ENCODE data around the gene TJP3.
"Not testable (repeated sequence)": the region's sequence is repeated elsewhere in the genome, so short reads cannot be mapped to it uniquely, and the experiment has no call there.

Gene TJP3

DNA sequence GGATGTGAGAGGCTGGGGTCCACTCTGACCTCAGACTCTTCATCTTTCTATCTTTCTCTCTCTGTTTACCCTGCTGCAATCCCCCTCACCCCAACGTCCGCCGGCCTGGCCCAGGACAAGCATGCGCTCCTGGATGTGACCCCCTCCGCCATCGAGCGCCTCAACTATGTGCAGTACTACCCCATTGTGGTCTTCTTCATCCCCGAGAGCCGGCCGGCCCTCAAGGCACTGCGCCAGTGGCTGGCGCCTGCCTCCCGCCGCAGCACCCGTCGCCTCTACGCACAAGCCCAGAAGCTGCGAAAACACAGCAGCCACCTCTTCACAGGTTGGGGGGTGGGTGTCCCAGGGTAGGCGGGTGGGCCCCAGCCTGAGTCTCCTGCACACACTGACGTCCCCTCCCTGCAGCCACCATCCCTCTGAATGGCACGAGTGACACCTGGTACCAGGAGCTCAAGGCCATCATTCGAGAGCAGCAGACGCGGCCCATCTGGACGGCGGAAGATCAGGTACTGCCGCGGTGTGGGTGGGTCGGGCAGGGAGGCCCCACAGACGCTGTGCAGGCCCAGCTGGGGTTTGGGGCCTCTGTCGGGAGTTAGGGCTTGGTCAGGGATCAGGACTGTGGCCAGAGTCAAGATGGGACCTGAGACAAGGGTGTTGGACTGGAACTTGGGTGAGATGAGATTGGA, 38.3 kb downstream of the TJP3 start:
- DNase-seq = no peak

DNA sequence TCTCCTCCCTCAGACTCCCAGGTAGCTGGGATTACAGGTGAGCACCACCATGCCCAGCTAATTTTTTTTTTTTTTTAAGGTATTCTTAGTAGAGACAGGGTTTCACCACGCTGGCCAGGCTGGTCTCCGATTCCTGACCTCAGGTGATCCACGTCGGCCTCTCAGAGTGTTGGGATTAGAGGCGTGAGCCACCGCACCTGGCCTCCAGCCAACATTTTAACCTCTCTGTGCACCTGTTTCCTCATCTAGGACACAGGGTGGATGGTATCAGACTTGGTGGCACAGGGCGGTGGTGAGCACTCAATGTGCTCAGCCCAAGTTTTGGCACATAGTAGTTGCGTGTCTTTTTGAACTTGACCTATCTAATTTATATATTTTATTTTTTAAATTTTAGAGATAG, 40.8 kb downstream of the TJP3 start:
- DNase-seq = no peak

DNA sequence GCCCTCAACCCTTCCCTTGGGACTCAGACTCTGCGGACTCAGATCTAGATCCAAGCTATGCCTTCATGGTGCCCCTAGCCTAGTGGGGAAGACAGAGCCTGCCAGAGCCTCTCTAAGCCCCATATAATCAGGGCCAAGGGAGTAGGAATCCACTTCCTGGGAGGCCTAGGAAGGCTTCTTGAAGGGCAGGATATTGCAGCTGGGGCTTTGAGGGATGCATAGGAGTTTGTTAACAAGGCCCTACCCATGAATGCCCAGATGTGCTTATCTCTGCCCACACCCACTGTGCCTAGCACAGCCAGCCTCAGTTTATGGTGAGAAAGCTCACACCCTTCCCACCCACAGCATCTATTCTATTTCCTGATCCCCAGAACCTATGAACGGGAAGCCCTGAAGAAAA, 42.0 kb downstream of the TJP3 start:
- no peak for DNase-seq

DNA sequence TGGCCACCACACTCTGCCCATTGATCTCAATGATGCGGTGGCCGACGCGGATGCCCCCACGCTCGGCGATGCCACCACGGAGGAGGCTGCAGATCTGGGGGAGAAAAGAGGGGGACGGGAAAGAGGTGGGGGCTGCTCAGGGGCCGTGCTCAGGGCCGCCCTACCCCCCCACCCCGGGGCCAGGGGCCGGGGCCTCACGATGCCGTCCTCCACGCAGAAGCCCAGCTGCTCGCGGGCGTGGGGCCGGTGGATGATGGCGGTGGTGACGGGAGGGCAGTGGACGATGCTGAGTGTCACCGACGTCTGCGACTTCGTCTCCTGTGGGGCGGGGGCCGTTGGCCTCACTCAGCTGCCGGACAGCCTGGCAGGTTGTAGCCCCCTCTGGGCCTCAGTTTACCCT, 43.1 kb downstream of the TJP3 start:
- DNase-seq = no peak

DNA sequence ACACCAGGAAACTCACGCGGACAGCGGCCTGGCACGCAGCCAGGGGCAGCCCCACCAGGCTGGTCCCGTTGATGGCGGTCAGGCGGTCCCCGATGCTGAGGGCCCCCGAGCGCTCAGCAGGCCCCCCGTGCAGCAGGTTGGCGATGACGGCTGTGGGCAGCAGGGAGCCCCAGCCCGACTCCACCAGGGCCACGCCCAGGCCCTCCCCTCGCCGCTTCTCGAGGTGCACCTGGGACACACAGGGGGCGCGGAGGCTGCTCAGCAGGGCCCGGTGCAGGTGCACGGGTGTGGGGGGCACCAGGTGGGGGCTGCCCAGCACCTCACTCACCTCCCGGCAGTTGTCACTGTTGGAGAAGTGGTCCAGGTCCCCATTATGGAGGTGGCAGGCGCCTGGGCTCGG, 44.3 kb downstream of the TJP3 start:
- no peak for DNase-seq

DNA sequence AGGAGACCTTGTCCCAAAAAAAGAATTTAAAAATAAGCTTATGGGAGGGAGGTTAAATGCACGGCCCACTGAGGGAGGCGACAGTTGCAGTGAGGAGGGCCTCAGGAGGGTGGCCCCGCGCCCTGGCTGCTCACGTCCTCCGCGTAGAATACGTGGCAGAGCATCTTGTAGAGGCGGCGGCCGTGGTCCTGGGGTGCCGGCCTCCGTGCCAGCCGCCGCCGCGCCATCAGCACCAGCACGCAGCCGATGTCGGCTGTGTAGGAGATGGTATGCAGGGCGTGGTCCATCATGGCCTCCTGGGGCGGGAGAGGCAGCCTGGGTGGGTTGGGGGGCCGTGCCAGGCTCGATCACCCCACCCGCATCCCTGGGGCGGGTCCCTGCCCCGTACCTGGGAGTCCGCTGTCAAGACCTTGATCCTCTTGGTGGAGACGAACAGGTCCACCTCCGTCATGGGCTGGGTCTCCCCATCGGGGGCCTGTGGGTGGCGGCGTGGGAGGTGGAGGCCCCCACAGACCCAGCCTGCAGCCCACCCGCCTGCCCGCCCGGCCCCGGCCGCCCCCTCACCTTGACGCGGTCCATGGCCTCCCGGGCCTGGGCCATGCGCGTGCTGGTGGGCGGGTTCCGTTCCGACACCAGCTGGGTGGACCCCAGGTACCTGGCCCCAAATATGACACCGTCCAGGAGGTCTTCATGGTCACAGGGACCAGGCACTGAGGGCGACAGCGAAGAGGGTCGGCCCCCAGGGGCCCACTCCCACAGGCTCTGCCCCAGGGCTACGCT, 45.6 kb downstream of the TJP3 start:
- no peak for DNase-seq

DNA sequence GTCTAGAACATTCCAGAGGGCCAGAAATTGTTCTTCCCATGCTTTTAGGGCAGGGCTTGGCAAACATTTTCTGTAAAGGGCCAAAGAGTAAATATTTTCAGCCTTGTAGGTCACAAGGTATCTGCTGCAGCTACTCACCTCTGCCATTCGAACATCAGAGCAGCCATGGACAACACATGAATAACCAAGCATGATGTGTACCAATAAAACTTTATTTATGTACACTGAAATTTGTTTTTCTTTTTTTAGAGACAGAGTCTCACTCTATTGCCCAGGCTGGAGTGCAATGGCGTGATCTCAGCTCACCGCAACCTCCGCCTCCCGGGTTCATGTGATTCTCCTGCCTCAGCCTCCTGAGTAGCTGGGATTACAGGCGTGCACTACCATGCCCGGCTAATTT, 49.5 kb downstream of the TJP3 start:
- not testable (repeated sequence) for DNase-seq

DNA sequence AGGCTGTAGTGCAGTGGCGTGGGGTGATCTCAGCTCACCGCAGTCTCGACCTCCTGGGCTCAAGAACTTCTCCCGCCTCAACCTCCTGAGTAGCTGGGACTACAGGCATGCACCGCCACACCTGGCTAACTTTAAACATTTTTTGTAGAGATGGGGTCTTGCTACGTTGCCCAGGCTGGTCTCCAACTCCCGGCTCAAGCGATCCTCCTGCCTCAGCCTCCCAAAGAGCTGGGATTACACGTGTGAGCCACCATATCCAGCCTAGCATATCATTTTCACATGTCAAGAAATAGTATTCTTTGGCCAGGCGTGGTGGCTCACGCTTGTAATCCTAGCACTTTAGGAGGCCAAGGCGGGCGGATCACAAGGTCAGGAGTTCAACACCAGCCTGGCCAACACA, 50.1 kb downstream of the TJP3 start:
- DNase-seq = not testable (repeated sequence)

DNA sequence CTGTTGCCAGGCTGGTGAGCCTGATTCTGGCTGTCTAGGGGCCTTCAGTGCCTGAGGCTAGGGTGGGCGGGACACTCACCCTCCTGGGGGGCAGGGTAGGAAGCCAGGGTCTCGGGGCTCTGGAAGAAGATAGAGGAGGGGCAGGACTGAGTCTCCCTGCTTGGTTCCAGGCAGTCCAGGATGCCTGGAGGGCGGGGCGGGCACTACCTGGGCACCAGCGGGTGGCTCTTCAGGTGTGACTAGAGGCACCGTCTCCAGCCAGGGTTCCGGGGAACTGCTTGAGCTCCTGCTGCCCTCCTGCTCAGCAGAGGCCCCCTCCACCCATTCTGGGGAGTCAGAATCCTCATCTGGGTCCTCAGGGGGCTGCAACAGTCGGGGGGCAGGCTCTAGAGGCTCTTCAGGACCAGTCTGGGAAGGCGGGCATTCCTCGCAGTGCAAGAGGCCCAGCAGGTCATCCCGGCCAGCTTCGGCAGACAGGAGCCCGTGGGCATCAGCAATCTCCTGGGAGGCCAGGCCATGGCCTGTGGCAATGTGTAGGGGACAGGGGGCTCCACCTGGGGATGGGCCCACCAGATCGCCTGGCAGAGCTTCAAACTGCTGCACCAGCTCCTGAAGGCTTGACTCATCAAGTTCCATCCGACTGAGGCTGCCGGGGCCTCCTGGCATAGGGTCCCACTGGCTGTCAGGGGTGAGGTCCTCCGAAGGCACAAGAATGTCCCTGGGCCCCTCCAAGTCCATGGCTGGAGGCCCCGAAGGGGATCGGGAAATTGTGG, 51.5 kb downstream of the TJP3 start:
- no peak for DNase-seq

DNA sequence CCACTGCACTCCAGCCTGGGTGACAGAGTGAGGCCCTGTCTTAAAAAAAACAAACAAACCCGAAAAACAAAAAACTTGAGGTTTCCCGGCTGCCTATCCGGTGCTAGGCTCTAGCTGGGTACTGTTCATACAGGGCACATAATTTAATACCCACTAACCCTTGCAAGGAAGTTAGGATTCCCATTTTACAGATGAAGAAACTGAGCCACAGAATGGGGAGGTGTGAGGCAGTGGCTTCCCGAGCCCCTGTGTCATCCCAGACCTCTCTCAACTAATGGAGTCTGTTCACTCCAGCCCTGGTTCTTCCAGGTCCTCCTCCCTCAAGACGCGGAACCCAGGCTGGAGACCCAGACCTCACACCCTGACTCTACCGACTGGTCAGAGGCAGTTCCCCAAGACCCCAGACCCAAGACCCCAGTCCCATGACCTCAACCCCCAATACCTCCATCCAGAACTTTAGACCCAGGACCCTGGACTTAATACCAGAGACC, 52.7 kb downstream of the TJP3 start:
- no peak for DNase-seq

DNA sequence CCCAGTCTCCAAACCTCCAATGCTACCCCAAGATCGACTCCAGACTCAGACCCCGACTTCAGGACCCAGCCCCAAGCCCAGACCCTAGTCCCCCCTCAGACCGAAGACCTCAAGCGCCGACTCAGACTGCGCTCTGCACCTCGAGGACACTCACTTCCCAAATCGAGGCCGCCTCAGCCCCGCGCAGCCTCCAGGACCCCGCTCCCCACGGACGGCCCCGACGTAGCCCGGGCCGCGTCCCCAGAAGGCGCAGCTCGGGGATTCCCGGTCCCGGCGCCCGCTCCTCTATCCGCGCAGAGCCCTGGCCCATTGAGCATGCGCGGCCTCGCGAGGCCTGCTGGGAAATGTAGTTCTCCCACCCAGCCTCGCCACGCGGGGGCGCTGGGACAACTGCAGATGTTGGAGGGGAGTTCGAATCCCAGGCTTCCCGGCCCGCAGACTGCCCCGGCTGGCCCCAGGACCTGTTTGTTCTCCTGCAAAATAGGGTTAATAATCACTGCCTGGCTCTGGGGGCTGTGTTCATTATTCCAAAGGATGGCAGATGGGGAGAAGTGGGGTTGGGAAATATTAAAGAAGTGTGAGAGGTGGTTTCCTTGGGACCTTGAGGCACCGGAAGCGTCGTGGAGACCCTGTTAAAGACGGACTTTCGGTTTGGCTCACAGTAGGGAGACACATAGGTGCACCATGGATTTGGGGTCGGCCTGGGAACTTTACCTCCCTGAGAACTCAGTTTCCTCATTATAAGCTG, 53.4 kb downstream of the TJP3 start, which contains the start of gene APBA3:
Gene APBA3, minus strand, starts transcription at position 311 of the 748 bp plus-strand sequence. CDS start 1,428 bp downstream, outside the sequence.
- DNase-seq = peak; percentile 54

DNA sequence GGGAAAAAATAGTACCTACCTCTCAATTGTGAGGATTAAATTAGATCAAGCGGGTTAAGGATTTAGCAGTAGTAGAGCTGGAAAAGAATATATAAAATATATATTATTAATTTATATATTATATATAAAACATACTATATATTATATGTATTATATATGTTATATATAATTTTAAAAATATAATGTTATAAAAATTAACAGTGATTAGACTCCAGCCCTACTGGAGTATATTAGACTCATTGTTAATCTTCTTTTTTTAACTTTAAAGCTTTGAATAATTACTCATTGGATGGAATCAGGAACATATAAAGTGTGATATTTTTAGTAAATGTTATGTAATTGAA, 53.9 kb downstream of the TJP3 start:
- no peak for DNase-seq

DNA sequence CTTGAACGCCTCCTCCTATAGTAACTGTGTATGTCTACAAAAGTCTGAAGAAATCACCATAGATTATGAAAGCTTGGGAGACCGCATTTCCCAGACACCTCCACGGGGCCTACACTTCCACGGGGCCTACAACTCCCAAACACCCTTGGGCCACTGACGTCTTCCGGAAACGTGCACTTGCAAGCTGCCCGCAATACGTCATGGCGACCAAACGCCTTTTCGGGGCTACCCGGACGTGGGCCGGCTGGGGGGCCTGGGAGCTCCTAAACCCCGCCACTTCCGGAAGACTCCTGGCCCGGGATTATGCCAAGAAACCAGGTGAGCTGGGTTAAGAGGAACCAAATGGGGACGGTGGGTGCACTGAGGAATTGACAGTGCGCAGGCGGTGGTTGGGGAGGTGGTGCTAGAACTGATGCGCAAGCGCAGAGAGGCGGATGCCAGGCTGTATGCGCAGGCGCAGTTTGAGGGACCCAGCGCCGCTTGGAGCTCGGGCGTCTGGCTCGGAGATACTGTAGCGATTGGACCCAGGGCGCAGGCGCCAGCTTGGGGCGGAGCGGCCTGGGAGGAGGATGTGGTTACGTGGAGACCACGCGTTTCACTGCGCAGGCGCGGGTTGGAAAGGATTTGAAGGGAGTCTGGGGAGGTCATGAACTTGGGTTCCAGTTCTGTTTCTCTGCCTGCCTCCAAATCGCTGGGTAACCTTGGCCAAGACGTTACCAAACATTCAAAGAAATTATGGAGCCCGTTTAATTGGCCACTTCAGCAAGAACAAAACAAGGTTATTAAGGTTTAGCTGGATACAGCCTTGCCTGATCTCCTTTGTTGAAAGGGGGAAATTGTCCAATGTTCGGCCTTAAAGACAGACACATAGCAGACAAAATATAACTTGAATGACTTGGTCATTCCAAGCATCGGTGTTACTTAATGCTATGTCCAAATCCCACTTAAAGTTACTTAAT, 54.6 kb downstream of the TJP3 start, which contains the start of gene MRPL54:
Gene MRPL54, plus strand, starts transcription at position 182 of the 959 bp plus-strand sequence. Its CDS starts 19 bp downstream, at position 201.
- peak; percentile 93 for DNase-seq

DNA sequence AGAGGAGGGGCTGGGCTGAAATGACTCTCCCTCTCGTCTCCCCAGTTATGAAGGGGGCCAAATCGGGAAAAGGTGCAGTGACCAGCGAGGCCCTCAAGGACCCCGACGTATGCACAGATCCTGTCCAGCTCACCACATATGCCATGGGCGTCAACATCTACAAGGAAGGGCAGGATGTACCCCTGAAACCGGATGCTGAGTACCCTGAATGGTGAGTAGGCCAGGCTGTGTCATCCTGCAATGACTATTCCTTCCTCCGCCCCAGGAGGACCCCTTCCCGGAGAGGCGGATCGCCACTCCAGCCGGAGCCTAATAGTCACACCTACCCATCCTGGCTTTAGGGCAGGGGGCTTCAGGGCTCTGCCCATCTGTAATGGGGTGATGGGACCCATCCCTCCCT, 56.9 kb downstream of the TJP3 start:
- DNase-seq = no peak

DNA sequence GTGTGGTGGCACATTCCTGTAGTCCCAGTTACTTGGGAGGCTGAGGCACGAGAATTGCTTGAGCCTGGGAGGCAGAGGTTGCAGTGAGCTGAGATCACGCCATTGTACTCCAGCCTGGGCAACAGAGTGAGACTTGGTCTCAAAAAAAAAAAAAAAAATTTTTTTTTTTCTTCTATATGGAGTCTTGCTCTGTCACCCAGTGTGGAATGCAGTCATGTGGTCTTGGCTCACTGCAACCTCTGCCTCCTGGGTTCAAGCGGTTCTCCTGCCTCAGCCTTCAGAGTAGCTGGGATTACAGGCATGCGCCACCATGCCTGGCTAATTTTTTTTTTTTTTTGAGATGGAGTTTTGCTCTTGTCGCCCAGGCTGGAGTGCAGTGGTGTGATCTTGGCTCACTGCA, 57.6 kb downstream of the TJP3 start:
- DNase-seq = not testable (repeated sequence)

DNA sequence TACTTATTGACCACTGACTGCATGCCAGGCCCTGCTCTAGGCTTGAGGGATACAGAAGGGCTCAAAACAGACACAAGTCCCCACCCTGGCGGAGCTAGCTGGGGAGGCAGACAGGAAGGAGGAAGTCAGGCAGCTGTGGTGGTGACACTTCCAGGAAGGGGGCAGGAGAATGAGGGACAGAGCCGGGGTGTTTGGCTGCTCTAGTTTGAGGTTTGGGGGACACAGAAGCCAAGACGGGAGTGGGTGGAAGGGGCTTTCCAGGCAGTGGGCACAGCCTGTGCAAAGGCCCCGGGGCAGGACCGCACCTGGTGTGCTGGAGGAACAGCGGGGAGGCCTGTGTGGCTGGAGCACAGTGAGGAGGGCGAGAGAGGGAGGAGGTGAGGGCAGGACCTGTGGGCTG, 58.3 kb downstream of the TJP3 start:
- DNase-seq = no peak

DNA sequence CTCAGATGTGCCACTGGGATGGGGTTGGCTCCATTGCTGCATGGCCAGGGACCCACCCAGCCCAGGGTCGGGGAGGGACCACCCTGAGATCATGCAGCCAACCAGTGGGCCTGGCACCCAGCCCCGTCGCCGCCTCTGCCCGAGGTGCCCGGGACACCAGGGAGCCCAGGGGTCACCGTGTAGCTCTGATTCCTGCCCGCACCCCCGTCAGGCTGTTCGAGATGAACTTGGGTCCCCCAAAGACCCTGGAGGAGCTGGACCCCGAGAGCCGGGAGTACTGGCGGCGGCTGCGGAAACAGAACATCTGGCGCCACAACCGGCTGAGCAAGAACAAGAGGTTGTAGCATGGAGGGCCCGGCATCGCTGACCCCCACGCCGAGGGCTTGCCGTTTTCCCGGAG, 58.9 kb downstream of the TJP3 start:
- DNase-seq = no peak

DNA sequence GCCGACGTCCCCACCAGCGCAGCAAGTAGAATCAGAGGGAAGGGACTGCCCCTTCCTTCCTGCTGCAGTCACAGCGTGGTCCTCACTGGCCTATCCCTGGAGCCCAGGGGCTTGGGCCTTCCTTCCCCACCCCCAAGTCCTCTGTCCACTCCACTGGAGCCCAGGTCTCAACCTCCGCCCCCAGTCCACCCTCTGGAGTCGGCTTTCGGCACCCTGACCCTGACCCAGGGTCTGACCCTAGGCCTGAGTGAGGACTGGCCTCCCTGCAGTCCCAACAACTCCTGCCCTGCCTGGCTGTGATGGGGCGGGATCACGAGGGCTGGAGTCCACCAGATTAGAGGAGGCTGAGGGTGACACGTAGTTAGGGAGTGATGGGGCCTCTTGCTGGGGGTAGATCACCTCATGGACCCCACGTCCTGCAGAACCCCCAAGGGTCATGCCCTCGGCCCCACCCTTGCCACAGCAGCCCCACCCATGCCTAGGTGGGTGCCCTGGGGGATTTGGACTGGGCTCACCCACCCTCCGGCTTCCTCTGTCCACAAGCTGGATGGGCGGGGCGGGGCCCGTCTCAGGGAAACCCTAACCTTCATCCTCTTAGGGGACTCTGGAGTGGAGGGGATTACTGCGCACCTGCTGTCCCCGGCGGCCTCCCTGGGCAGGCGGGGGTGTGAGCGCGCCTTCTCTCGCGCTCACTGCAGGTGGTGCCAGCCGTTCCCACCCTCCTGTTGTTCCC, 60.0 kb downstream of the TJP3 start:
- no peak for DNase-seq

DNA sequence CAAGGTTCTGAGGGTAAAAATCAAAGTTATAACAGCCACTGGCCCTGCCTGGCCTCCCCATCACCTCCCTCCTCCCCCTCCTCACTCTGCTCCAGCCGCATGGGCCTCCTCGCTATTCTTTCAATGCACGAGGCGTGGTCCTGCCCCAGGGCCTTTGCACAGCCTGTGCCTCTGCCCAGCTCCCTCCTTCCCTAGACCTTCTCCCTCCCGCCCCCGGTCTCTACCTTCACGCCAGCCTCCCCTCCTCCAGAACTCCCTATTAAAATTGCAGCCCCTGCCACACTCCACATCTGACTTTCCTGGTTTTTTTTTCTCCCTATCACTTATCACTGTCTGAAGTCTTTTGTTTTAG, 60.5 kb downstream of the TJP3 start:
- DNase-seq = no peak

DNA sequence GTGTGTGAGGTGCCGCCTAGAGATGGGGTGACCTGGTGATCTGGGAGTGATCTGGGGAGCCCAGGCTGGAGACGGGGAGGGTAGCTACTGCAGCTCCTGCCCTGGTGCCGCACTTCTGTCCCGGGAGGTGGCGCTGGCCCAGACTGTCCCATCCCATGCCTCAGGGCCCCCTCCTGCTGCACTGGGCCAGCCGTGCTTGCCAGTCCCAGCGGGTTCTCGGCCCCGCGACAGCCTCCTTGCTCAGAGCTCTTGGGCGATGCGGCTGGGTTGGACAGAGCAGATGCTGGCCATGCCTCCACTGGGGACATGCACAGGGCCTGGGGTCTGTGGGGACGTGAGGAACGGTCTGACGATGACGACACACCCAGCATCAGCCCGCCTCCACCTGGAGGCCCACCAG, 61.3 kb downstream of the TJP3 start:
- DNase-seq = no peak

All from NCI-H2081 treated with DMSO at 0.1 percent for 48 hours (cell line).